HG03442 (cell line): ENCODE measurements around the gene PIP5K1C.

ENCODE experiments used
- ATAC-seq: cut with Tn5 transposase; IDR thresholded peaks from one replicate; pipeline ENCODE4 v1.9.1; 2021; ENCODE audit warnings: mild to moderate bottlenecking, moderate library complexity; ENCODE audit not compliant: unreplicated experiment

The PIP5K1C gene

DNA sequence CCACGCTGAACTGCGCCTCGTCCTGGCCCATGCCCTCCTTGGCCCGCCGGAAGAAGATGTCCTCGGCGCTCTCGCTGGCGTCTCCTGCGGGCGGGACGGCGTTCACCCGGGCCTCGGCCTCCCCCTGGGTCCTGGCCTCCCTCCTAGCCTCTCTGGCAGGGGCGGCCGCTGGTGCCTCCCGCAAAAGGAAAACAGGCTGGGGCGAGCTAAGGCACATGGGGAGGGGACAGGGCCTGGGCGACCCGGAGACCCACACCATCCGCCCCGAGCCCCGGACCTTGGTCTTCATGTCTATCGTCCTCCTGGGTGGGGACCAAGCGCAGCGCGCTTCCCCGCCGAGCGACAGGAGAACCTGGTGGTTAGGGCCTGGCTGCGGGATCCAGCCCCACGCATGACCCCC lies 87.9 kb downstream of the PIP5K1C start:
- ATAC-seq: no peak

DNA sequence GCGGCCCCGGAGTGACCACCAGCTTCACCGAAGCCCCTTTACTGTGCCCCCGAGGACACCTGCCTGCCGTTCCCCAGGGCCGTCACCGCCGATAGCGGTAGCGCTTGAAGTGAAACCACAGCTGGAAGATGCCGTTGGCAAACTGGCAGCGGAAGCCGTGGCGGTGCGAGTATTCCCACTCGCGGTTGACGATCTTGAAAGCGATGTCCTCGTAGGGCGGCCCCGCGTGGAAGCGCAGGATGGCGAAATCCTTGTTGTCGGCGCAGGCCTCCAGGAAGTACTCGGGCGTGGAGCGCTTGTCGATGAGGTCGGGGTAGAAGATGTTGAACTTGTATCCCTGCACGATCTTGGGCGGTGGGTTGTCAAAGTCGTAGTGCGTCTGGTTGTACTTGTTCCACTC lies 88.4 kb downstream of the PIP5K1C start:
- no peak for ATAC-seq

GRCh38 chr19:3610745-3611717 lies 89.2 kb downstream of the PIP5K1C start:
- ATAC-seq: no peak

DNA sequence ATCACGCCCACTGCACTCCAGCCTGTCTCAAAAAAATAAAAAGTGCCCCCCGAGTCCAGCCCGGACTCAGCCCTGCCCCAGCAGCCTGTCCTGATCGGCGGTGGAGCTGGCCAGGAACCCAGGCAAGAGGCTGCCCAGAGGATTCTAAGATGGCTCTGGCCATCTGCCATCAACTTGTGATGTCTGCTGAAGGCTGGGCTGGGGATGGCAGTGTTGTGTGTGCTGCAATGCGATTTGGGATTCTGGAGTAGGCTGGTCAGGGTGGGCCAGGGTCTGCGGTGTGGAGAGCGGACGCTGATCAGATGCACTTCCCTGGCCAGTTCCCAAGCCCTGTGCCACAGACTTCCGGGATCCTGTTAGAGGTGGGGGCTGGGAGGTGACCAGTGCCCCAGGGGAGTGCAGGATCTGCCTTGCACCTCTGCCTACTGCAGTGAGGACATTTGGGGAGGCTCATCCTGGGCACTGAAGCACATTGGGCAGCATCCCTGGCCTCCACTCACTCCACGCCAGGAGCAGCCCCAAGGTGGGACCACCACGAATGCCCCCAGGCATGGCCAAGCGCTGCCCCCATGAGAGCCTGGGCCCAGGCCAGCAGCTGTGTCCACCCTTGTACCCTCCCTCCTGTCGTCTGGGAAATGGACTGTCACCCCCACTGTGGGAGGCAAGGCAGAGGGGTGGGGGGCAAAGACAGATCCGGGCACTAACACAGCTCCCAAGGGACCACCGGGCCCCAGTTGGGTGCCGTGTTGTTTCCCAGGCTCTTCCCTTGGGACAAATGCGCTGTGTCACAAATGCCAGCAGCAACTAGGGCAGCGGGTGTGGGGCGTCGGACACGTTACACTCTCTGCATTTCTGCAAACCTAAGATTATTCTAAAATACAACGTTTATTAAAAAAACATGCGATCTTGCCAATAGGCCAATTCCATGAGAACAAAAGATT lies 90.2 kb downstream of the PIP5K1C start:
- ATAC-seq: no peak

DNA sequence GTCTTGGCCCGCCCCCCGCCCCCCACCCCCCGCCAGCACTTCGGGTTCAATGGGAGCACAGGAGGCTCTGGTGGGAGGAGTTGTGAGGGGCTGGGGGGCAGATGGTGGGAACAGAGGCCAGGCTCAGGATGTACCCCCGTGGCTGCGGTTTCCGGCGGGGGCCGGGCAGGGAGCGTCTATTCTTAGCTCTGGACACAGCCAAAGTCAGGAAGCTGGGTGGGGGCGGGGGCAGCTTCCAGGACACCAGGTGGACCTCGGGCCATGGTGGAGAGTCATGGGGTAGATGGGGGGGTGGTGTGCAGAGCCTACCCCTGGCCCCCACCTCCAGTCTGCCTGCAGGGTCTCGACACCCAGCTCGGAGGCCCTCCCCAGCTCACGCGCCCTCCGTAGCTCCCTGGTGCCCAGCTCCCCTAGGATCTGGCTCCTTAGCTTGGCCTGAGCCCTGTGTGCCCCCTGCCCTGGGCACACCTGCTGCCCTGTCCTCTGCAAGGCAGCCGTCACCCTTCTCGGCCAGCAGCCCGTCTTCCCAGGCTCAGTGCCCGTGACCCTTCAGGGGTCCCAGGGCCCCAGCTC lies 91.4 kb downstream of the PIP5K1C start:
- ATAC-seq: no peak

DNA sequence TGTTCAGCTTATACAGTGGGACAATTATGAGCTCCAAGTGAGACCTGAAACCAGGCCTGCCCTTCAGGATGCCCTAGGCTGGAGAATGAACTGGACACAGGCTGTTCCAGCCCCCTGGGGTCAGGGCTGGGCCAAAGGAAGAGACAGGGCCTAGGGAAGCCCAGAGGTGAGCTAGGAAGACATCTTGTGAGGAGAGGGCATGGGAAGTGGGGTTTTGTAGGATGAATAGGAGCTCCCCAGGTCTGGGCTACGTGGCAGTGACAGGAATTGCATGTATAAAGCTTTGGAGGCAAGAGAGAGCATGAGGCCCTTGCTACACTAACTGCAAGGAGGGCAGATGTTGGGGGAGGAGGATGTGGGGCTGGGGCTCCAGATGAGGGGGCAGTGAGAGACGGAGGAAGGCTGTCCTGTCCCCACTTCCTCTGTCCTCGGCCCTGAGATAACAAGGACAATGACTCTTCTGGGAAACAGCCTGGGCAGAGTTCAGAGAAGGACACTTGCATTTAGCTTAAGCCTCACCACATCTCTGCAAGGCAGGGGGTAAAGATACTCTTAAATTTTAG lies 92.1 kb downstream of the PIP5K1C start:
- no peak for ATAC-seq

- ATAC-seq: no peak
Observed at GRCh38 chr19:3607303-3608078, 92.8 kb downstream of the PIP5K1C start.

DNA sequence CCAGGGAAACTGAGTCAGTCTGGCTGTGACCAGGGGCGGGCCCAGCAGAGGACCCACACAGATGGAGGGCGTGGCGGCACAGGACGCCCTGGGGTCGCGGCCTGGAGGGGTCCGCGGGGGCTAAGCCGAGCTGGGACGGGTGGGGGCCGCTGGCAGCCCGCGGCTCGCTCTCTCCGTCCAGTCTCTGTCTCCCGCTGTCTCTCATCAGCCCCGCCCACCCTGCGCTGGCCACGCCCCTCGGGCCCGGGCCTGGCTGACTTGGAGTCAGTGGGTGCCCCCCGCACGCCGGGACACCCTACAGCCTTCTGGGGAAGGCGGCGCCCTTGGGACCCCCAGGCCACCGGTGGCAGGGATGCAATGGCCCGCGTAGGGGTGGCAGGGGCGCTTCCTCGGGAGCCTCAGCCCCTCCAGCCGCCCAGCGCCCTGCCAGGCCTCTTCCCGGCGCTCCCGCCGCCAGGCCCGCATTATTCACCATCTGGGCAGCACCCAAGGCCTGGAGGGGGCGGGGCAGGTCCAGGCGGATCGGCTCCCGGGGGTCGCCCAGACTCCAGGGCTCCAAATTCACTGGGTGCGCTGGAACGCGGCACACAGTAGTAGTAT lies 93.5 kb downstream of the PIP5K1C start, which contains the start of gene TBXA2R:
TBXA2R (minus strand) TSS at position 186 of the 600 bp plus-strand sequence. CDS start 6,241 bp downstream, outside the sequence.
- no peak for ATAC-seq

GRCh38 chr19:3606174-3606689 lies 94.0 kb downstream of the PIP5K1C start:
- ATAC-seq: no peak

GRCh38 chr19:3605770-3606169 lies 94.5 kb downstream of the PIP5K1C start:
- no peak for ATAC-seq

DNA sequence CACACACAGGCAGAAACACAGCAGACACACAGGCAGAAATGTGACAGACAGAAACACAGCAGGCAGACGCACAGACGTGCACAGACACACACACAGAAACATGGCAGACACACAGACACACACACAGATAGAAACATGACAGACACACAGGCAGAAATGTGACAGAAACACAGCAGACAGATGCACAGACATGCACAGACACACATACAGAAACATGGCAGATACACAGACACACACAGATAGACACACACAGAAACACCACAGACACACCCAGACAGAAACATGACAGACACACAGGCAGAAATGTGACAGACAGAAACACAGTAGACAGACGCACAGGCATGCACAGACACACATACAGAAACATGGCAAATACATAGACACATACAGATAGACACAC lies 94.9 kb downstream of the PIP5K1C start:
- no peak for ATAC-seq

- ATAC-seq: no peak
Observed at GRCh38 chr19:3604987-3605343, 95.3 kb downstream of the PIP5K1C start.

GRCh38 chr19:3604227-3604986 lies 95.9 kb downstream of the PIP5K1C start:
- no peak for ATAC-seq

- no peak for ATAC-seq
Observed at GRCh38 chr19:3603121-3603811, 97.0 kb downstream of the PIP5K1C start.

- ATAC-seq: no peak
Observed at GRCh38 chr19:3601021-3601420, 99.2 kb downstream of the PIP5K1C start.

DNA sequence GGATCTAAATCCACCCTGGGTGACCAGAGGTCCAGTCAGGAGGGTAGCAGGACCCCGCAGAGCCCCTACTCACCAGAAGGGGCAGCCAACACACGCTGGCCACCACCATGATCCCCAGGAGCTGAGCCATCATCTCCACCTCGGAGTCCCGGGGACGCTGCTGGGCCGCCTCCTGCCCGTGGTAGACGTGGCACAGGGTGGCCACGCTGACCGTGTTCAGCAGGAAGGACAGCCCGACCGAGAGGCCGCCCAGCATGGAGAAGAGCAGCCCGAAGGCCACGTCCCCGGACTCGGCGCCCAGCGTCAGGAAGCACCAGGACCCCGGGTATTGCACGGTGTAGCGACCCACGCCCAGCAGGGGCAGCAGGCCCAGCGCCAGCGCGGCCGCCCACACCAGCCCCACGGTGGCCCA lies 100.5 kb downstream of the PIP5K1C start:
- no peak for ATAC-seq

- no peak for ATAC-seq
Observed at GRCh38 chr19:3595521-3596061, 104.7 kb downstream of the PIP5K1C start.

GRCh38 chr19:3593156-3593555 lies 107.1 kb downstream of the PIP5K1C start:
- ATAC-seq: no peak
